DMS153 treated with DMSO at 0.1 percent for 48 hours (cell line): ENCODE results near the gene CCDC169.
"Not testable (repeated sequence)": the region's sequence is repeated elsewhere in the genome, so short reads cannot be mapped to it uniquely, and the experiment has no call there.

ENCODE experiments used
- DNase-seq: peaks from one replicate; lab custom pipeline; 2025; ENCODE audit not compliant: unreplicated experiment; lab: John Stamatoyannopoulos, UW

The CCDC169 gene

DNA sequence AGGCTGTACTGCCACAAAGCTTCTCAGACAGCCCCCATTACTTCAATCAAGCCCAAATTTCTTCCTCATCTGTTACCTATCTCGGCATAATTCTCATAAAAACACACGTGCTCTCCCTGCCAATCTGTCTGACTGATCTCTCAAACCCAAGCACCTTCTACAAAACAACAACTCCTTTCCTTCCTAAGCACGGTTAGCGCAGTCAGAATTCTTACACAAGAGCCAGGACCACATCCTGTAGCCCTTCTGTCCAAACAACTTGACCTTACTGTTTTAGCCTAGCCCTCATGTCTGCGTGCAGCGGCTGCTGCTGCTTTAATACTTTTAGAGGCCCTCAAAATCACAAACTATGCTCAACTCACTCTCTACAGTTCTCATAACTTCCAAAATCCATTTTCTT is 22.2 kb upstream of the CCDC169 start:
- DNase-seq = not testable (repeated sequence)

DNA sequence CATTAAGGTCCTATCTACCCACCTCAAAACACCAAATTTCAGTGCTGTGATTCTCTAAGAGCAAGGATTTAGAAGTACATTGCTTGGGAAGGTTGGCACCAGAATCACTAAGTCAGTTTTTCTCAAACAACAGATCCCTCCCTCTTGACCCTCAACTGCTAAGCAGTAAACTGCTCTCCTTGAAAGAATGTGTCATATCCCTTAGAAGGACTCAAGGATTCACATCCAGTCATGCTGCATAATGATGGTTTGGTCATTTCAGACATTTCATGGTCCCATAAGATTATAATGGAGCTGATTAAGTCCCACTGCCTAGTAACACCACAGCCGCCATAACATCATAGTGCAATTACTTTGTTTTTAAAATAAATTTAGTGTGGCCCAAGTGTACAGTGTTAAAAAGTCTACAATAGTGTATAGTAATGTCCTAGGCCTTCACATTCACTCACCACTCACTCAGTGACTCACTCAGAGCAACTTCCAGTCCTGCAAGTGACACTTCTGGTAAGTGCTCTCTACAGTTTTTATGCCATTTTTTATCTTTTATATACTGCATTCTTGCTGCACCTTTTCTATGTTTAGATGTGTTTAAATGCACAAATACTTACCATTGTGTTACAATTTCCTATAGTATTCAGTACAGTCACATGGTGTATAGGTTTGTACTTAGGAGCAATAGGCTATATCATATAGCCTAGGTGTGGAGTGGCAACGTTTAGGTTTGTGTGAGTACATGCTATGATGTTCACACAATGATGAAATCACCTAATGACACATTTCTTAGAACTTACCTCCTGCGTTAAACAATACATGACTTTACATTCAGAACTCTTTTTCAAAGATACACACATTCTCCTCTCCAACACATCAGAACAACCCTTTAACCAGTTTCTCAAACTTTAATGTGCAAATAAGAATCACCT is 15.7 kb upstream of the CCDC169 start:
- no peak for DNase-seq

DNA sequence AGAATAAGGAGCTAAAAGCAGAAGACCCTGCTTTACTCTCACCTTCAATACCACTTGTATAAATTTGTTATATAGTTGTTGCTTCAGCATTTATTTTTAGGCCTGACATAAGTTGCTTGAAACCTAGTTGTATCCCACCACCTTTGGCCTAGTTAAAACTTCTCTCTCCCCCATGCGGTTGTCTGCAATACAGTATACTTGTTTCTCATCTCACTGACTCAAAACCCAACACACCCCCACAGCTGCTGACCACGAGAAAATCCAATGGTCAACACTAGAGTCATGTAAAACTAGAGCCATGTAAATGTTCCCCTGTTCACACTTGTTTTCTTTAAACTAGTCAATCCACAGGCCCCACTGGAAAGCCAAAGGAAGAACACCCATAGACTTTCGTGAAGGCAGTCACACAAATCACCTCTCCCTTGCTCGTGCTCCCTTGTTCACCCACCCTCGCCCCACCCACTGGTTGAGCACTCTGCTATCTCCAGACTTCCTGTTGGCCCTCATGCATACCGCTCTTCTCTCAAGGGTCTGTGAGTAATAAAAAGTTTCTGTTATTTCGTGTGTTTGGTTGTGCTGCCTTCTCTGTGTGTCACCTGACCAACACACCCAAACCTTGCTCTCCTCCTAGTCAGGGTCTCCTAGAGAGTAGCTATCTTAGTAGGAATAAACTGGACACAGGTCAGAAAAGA is 12.9 kb upstream of the CCDC169 start:
- DNase-seq = no peak

DNA sequence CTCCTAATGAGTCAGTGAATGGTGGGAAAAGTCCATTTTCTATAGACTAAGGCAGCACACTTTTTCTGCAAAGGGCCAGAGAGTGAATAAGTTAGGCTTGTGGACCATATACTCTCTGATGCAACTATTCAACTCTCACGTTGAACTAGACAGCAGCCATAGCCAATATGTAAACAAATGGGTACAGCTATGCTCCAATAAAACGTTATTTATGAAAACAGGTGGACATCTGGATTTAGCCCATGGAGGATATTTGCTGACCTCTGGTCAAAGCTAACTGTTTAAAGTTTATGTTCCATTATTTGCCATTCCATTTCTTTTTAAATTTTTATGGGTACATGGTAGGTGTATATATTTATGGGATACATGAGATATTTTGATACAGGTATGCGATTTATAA is 4.7 kb upstream of the CCDC169 start:
- no peak for DNase-seq

DNA sequence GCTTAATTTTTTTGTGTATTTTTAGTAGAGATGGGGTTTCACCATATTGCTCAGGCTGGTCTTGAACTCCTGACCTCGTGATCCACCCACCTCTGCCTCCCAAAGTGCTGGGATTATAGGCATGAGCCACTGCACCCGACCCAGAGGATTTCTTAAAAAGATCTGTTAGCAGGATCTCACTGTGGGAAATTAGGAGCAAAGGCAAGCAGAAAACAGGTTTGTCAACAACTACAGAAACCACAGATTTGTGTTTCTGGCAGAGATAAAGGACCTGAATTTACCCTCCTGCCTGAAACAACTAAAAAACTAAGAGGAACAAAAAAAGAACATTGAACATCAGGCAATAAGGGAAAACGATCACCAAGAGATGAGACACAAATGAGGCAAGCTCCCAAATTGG is 1.9 kb upstream of the CCDC169 start:
- not testable (repeated sequence) for DNase-seq

DNA sequence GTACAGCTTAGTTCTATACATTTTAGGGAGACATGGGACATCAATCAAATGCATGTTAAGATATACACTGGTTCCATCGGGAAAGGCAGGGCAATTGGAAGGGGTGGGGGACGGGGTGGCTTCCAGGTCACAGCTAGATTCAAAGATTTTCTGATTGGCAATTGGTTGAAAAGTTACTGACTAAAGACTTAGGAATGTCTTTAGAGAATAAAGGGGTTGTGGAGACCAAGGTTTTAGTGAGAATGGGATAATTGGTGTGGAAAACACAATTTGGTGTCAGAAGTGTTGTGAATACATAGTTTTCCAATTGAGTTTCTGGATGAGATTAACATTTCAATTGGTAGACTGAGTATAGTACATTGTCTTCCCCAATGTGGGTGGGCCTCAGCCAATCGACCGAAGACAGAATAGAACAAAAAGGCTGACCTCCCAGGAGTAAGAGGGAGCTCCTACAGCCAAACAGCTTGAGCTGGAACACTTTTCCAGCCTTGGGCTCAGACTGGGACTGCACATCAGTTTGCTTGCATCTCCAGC is 988 bp upstream of the CCDC169 start:
- DNase-seq = no peak

DNA sequence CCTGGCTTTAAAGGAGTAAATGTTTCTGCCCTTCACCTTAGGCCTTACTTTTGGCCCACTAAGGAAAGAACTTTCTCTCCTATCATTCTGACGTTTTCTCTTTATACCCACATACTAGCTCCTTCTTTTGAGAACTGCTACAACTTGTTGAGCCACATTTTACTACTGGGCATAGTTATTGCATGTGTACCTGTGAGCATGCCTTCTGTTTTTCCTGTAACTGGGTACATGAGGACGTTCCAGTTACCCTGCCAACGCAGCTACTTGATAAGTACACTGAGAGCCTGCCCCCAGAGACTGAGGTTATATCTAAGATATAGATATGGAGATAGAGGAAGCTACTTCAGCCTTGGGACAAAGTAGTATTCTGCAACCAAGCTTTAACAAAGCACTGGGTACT is 3.5 kb downstream of the CCDC169 start:
- no peak for DNase-seq

DNA sequence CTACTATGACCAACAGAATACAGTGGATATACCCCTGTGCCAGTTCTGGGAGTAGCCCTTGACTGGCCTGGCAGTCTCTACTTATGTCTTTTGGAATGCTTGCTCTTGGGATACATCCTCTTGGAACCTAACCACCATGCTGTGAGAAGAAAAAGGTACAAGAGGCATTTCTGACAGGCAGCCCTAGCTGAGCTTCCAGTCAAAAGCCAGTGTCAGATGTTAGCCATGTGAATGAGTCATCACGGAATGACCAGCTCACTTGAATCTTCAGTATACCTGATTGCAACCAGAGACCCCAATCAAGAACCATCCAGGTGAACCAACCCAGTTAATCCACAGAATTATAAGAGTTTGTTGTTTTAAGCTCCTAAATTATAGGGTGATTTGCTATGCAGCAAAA is 4.1 kb downstream of the CCDC169 start:
- no peak for DNase-seq

DNA sequence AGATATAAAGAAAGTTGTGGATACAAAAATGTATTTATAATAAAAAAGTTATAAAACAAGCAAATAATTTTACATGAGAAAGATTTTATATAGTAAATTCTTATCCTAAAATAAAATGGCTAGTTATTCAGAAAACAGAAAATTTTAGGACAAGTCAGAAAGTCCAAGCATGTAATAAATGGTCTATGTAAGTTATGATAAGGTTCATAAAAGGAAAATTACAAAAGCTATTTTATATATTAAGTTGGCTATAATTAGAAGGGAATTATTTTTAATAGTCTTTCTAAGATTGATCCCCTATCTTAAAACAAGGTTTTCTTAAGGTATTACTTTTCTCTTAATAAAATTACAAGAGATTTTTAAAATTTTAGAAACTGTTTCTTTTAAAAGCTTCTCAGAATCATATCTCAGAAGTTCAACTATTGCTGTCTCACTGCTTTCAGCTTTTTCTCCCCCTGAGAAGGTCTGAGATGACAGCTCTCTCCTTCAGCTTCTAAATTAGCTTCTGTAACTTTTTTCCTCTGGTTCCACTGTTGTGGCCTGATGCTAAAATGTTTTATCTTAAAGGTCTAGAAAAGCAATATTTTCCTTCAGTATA is 8.7 kb downstream of the CCDC169 start:
- DNase-seq = no peak

DNA sequence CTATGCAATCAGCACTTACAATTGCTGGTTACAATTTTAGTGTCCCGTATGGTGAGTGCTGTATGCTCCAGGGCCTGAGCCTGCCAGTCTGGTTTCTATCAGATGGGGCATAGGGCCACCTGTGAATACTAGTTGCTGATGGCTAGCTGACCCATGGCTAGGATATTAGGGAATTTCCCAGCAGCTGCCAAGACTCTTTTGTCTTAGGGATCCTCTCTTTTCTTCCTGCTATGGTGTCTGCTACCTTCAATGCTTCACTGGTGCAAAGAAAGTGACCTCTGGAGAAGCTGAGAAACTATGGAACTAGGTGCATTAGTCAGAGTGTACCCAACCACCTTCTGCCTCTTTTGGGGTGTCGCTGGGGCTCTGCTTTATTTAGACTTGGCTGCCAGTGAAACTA is 11.6 kb downstream of the CCDC169 start:
- DNase-seq = no peak

DNA sequence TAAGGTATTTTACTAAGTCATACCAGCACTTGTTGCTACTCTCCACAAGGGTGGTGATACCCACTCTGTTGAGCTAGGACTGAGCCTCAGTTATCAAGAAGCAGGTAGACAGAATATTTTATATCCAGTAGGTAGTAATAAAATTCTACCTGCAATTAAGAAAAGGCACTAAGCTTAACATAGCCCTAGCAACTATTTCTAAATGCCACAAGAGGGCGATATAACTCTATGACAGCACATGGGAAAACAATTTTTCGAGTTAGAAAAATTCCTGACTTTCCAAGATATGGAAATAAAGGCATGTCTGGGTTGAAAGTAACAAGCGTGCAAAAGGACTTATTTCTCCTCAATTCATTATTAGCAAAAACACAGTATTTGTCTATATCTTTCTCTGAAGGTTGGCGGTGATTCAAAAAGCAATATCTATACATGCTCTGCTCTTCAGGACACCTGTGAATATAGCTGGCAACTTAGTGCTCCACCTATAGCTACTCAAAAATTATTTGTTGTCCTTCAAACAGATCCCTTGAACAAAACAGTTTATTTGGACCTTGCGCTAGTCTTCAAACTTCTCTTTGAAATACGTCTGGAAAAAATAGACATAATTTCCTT is 14.7 kb downstream of the CCDC169 start:
- peak; percentile 60 for DNase-seq

DNA sequence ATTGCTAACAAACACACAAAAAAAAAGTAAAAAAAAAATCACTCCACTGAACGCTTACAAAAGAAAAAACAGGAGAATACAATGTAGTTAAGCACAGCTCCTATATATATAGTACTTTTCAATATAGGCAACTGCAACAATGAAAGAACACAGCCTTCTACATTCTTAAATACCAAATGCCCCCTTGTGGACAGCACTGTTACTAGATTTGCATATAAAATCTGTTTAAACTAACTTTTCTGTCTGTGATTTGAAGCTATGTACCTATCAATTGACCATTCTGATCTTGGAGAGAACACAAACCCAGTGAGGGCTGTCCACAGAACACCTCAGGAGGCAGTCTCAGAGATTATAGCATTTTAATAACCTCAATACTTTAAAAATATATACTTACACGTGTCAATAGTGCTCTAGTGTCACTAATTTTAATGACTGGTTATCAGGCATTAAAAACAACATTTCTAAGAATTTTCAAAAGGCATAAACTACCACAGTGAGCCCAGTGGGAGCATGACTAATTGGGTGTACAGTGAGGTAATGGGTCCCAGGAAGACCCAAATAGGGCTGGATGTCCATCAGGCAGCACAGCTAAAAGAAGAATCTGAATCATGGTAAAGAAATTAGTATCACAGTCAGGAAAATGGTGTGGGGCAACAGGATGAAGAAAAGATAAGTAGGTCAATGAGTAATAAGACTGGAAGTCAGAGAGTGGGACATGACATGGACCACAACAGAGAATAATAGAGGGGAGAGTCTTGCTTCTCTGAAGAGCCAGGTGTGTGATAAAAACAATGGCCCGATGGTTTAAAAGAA is 22.2 kb downstream of the CCDC169 start:
- peak; percentile 81 for DNase-seq

DNA sequence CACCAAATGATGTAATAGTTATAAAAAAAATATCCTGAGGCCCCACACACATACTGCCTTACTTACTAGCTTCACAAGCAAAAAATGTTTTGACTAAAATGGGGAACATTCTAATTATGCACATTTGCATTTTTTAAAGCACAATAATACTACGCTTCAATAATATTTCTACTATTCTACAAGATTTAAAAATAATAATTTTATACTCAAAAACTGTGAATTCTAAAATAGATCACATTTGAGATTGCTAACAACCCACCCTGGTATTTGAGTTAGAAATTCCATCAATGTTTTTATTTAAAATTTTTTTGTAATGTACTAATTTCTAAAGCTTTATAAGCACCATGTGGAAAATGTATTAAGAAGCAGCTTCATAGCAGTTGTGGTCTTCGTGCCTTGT is 24.2 kb downstream of the CCDC169 start:
- no peak for DNase-seq

DNA sequence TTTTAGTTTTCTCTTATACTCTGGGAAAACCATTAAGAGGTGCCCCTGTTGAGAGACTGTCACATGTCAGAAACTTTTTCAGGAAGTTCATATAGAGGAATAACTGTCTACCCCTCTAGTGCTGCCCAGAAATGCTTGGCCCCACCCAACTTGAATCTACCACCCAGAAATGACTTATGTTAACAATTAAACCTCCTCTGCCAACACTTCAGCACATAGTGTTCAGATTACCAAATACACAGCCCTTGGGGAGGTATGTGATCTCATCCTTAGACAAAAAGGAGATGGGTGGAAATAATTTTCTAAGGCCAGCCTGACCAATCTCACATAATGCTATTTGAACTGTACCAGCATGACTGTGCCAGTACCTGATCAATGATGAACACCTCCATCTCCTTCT is 35.6 kb downstream of the CCDC169 start:
- no peak for DNase-seq

DNA sequence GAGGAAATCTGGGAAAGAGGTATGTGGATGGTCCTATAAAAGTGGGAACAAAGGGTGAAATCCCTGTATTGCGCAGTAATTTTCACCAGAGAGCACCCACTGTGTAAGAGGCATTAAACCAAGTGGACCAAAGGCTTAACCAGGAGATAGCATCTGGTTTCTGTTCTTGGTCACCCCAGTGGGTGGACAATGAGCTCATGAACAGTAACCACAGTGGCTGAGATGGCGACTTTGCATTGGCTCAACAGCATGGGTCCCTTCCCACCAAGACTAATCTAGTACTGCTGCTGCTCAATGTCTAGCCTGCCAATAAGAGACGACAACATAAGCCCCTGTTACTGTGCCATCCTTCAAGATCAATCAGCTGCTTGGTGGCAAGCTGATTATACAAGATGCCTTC is 36.6 kb downstream of the CCDC169 start:
- no peak for DNase-seq

DNA sequence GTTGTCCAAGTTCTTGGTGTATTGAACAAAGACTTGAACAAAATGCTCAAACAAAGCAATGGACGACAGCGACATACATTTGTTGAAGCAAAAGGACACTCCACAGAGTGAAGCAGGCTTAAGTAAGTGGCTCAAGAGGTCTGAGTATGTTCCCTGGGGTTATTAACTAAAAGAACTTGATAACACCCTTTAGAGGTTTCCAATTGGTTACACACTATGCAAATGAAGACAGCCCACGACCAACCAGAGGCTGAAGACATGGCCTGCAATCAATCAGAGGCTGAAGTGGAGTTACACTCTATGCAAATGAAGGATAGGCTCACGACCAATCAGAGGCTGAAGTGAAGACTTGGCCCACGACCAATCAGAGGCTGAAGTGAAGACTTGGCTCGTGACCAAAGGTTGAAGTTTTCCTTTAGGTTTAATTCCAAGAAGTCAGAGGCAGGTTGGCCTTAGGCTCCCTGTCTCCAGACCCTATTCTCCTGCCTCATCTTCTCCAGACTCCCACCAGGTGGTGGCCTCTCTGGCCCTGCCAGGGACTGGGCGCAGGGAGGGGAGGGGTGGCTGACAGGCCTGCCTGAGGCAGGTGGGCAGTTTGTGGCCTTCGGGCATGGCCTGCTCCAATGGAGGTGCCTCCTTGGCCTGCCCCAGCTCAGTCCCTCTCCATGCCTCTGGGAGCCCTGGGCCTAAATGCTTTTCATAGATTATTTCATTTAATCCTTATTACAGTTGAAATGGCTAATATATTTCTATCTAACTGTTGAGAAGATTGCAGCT is 38.1 kb downstream of the CCDC169 start:
- no peak for DNase-seq

DNA sequence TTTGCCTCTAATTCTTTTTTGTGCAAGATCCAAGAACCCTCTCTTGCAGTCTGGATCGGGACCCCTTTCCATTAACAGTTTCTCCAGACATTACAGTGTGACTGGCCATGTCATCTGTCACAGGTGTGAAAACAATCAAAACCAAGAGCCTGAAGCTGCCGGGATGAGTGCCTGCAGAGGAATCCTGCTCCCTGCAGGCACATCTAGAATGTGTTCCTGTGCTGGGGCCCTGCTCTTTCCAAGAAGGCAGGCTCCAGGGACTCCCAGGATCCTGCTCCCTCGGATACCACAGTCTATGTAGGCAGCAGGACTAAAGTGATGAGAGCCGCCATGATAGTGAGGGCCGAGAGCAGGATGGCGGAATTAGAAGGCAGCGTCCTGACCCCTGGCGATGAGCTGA is 38.8 kb downstream of the CCDC169 start:
- DNase-seq = no peak

DNA sequence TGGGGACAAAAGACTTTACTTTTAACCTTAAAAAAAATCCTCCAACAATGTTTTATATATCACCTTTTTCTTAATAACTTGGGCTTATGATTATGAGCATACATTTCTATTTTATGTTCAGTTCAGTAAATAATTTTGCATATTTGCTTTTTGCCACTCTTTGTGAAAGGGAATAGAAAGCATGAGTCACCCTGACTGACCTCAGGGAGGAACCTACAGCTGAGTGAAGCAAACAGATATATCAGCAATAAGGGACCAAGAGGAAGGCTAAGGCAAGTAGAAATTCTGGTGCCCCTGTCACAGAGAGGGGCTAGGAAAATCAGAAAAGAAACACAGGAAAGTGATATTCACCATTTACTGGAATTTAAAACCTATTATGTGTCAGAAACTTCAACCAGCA is 46.1 kb downstream of the CCDC169 start:
- no peak for DNase-seq

DNA sequence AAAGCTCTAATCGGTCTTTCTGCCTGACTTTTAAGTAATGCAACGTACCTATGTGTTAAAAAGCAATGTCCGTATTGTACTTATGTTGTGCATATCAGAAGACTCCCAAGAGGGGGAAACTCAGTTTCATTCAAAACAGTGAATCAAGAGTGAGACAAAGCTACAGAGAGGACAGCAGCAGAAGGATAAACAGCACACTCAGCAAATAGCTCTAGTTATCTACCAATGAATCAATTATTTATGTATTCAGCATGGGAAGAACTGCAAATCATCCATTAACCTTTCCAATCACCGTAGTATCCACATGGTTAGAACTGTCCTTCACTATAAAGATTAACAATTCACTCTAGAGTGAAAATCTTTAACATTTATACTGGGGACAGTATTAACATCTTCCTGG is 46.6 kb downstream of the CCDC169 start:
- DNase-seq = no peak

DNA sequence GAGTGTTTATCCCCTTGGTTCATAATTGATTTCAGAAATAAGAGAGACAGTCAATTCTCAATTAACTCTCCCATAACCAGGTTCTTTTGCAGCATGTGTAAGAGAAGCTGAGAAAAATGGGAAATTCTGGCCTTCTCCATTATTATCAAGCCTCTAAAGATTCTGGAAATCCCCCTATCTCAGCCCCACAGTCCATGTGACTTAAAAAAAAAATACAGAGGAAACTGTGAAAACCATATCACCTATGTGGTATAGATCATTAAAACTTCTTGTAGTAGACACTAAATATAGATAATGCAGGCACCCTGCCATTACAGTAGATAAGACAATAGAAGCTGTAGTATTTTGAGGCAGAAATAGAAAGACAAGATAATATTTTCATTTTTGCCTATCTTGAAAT is 48.9 kb downstream of the CCDC169 start:
- no peak for DNase-seq
